ENCODE results near the gene INKA1. TPM values are rescaled to one million over a fixed set of nuclear protein-coding genes. Genes with fewer than 3 reads are reported as not detected.
A peak's percentile ranks its signal among the peaks of the same experiment; 100 is the strongest.
"Not testable (repeated sequence)": the region's sequence is repeated elsewhere in the genome, so short reads cannot be mapped to it uniquely, and the experiment has no call there.

The INKA1 gene
- polyA plus RNA-seq, 4 donors = 10.3 to 13.1 (median 12.0) TPM

DNA sequence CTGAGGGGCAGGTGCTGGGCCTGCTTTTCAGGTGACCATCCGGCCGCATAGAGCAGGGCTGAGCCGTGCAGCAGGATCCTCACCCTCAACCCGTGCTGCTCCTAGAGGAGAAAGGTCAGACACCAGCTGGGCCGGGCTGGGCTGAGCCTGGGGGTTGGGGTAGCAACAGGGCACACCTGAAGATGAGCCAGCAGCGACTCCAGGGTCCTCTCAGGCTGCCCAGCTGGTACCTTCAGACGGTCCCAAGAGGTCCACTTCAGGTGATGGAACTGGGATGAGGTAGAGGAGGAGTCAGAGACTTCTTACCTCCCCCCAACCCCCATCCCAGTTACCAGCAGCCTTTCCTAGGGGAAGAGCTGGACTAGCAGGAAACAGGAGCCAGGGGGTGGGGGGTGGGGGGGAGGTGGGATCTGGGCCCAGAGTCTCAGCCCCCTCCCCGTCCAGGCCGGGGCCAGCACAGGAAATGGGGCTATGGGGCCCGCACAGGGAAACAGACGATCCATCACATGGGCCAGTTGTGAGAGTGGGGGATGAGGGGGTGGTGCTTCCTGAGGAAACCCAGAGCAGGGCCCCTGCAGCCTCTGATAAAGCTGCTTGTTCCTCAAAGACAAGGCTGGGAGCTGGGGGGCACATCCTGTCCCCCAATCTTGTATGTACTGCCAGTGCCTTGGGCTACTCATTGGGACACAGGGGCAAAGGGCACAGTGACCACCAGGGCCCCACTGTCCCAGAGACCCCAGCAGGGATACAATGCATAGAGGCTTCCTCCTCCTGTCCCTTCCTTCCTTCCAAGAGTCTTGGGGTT lies 3.0 kb downstream of the INKA1 start:
- peak in 1 of 4 donors; percentile 83 for DNase-seq (ENCODE audit: low read depth in 4 of 4, low spot score in 3 of 4)

DNA sequence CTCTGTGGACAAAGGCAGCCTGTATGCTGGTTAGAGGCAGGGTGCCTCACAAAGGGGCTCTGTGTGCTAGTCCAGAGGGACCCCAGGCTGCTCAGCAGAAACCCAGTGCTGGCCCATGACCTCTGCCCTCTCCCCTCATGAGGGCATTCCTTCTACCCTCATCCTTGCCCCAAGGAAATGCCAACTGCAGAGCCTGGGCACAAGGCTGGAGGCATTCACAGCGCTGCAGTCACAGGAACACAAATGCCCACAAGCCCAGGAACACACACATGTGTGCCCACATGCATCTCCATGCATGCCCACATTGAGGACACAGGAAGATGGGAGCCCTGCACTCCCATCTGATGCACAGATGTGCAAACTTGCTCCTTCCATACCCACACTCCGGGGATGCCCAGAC lies 3.8 kb downstream of the INKA1 start:
- DNase-seq (ENCODE audit: low read depth in 4 of 4, low spot score in 3 of 4) = no peak

- DNase-seq (ENCODE audit: low read depth in 4 of 4, low spot score in 3 of 4) = no peak
Measured at GRCh38 chr3:49807431-49808114, 4.5 kb downstream of the INKA1 start.

DNA sequence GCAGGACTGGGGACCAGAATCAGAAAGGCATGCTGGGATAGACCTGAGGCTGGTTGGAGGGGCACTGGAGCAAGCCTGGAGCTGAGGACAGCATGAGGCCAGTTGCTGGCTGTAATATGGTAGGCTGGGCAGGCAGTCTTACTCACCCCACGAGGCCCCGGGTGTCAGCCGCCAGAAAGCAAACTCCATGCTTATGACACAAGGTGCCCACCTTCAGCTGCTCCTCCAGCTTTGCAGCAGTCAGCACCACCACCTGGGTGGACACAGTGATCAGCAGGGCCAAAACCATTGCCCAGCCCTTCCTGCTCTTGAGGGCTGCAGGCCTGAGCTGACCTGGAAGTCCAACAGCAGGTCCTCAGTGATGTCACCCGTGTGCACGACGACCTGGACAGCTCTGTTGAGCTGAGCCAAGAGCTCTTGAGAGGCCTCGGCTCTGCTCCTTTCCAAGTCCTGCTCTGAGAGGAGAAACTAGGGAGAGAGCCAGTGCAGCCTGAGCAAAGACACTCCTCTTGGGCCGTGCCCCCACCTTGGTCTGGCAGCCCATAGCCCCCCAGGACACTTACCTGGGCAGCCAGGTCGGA lies 9.9 kb downstream of the INKA1 start:
- DNase-seq (ENCODE audit: low read depth in 4 of 4, low spot score in 3 of 4) = no peak

DNA sequence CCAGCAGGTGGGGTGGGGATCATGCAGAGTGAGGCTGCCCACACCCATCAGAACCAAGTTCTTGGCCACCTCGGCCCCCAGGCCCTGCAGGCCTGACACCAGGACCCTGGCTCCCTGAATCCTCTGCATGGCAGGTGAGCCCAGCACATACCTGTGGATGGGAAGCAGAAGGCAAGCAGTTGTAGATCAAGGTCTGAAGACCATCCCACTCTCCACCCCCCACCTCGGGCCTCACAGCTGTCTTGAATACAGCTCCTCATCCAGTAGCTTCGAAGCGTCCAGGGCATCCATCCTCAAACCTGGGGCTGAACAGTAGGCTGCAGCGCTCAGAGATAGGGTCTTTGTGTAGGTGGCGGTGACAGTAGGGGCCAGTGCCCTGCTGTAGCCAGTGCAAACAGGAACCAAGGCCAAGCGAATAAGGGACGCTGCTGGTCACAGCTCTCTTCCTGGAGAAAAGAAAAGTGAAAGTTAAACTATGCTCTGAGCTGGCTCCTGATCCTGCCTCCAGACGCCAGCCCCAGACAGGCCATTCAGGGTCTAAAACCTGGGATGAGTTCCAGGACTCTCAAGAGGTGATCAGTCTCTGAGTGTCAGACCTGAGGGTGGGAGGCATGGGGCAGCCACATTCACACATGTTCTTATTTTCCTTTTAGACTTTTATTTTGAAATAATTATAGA lies 10.6 kb downstream of the INKA1 start, which contains the start of gene UBA7:
Gene UBA7, minus strand, starts transcription at position 457 of the 678 bp plus-strand sequence. Its CDS starts 166 bp downstream, at position 291.
- DNase-seq (ENCODE audit: low read depth in 4 of 4, low spot score in 3 of 4) = peak in 2 of 4 donors; percentile 50 to 57

- DNase-seq (ENCODE audit: low read depth in 4 of 4, low spot score in 3 of 4) = not testable (repeated sequence)
Measured at GRCh38 chr3:49823131-49823530, 20.1 kb downstream of the INKA1 start.

DNA sequence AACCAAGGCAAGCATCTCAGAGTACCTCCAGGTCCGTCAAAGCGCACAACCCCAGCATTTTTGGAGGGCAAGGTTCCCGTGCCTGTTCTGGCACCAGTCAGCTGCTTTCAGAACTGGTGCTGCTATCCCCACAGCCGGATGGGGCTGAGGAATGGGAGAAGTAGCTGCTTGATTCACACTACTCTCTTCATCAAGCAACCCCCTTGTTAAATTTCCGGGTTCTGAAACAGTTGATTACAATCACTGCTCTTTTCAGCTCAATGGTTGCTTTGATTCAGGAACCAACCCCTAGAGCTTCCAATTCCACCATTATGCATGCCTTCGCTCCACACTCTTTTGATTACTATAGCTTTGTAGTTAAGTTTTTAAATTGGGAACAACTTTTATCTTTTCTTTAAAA lies 23.0 kb downstream of the INKA1 start:
- no peak for DNase-seq (ENCODE audit: low read depth in 4 of 4, low spot score in 3 of 4)

GRCh38 chr3:49831341-49831740 lies 28.3 kb downstream of the INKA1 start:
- no peak for DNase-seq (ENCODE audit: low read depth in 4 of 4, low spot score in 3 of 4)

- peak; percentile 55 to 70 (median 68) for DNase-seq (ENCODE audit: low read depth in 4 of 4, low spot score in 3 of 4)
Measured at GRCh38 chr3:49839193-49839809, 36.2 kb downstream of the INKA1 start.

DNA sequence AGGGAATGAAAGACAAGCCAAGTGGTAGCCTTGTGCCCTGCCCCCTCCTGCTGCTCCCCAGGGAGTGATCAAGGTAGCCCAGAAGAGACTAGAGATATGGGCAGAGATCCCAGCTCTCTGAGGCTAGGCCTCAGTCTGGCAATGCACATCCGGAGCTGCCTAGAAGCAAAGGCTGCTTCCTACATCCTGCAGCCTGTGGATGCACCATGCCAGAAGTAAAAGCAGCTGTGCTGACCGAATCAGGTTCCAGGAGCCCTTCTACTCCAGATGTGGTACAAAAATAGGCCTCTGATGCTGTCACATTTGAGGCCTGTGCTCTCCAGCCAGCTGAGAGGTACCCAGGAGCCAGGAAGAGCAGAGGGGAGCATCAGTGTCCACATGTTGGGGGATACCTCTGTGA lies 37.3 kb downstream of the INKA1 start:
- DNase-seq (ENCODE audit: low read depth in 4 of 4, low spot score in 3 of 4) = no peak

GRCh38 chr3:49841126-49841696 lies 38.1 kb downstream of the INKA1 start:
- DNase-seq (ENCODE audit: low read depth in 4 of 4, low spot score in 3 of 4) = no peak

DNA sequence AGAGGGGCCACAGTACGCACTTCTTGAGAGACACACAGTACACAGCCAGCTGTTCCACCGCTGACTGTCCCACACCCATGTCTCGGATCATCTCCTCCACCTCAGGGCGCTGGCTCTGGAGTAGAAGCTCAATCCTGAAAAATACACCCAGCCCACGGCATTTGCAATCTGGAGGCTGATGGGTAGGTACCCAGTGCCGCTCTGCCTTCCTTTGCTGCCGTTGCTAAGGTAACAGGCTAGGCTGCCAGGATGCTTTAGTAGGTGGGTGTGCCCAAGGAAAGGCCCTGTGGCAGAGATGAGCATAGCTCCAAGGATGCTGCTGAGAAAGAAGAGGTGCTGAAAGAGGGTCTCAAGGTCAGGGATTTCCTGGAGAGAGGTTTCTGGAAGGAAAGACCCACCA lies 38.7 kb downstream of the INKA1 start:
- no peak for DNase-seq (ENCODE audit: low read depth in 4 of 4, low spot score in 3 of 4)

- DNase-seq (ENCODE audit: low read depth in 4 of 4, low spot score in 3 of 4) = no peak
Measured at GRCh38 chr3:49842843-49843517, 39.9 kb downstream of the INKA1 start.

GRCh38 chr3:49844464-49845183 lies 41.6 kb downstream of the INKA1 start:
- no peak for DNase-seq (ENCODE audit: low read depth in 4 of 4, low spot score in 3 of 4)

DNA sequence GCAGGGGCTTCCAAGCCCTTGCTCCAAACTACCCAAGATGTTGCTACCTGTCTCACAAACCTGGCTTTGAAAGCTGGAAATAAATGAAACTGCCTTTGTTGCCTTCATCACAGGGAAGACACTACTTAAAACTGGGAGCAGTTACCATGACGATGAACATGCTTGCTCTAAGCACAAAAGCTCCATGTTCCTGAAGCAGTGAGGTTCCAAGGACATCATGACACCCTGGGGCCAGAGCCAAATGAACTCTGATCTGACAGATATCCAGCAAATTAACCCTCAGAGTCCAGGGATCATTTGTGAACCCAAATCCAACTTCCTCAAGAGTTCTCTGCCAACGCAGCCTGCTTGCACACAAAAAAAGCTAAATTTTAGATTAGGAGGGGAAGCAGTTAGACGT lies 42.6 kb downstream of the INKA1 start:
- DNase-seq (ENCODE audit: low read depth in 4 of 4, low spot score in 3 of 4) = no peak
